Hepatocyte (in vitro differentiated cells): ENCODE data around the gene GNB1L. TPM values are rescaled to one million over a fixed set of nuclear protein-coding genes. Genes with fewer than 3 reads are reported as not detected.

Experiments used
- DNase-seq: peaks from one replicate; pipeline ENCODE4 v3.0.0-alpha.2; 2016; ENCODE audit warnings: low spot score
- H2AFZ ChIP-seq: fragments of 200-600 bp; sonication (generic); 2 replicates; pipeline ENCODE4 v1.6.0; 2016; ENCODE audit warnings: antibody characterized with exemption, mild to moderate bottlenecking
- H3K27ac ChIP-seq: fragments of 200-600 bp; sonication (generic); 2 replicates; pipeline ENCODE4 v1.5.1; 2016; ENCODE audit warnings: mild to moderate bottlenecking
- H3K27me3 ChIP-seq: fragments of 200-600 bp; sonication (generic); 2 replicates; pipeline ENCODE4 v1.6.1; 2016
- H3K36me3 ChIP-seq: fragments of 200-600 bp; sonication (generic); replicated peaks from 2 replicates; pipeline ENCODE4 v1.5.1; 2016; ENCODE audit warnings: low read depth; ENCODE audit not compliant: insufficient read depth
- H3K4me1 ChIP-seq: fragments of 200-600 bp; sonication (generic); 2 replicates; pipeline ENCODE4 v1.5.1; 2016; ENCODE audit warnings: mild to moderate bottlenecking, moderate library complexity; ENCODE audit not compliant: insufficient read depth
- H3K4me2 ChIP-seq: fragments of 200-600 bp; sonication (generic); 2 replicates; pipeline ENCODE4 v1.6.0; 2016
- H3K4me3 ChIP-seq: fragments of 200-600 bp; sonication (generic); 2 replicates; pipeline ENCODE4 v1.5.1; 2016; ENCODE audit warnings: mild to moderate bottlenecking
- H3K79me2 ChIP-seq: fragments of 200-600 bp; sonication (generic); 2 replicates; pipeline ENCODE4 v1.6.0; 2017; ENCODE audit warnings: mild to moderate bottlenecking
- H3K9me2 ChIP-seq: fragments of 200-600 bp; sonication (generic); replicated peaks from 2 replicates; pipeline ENCODE4 v1.6.0; 2017; ENCODE audit warnings: mild to moderate bottlenecking; ENCODE audit not compliant: insufficient read depth
- H3K9me3 ChIP-seq: fragments of 200-600 bp; sonication (generic); 2 replicates; pipeline ENCODE4 v1.5.1; 2016; ENCODE audit warnings: low read depth, mild to moderate bottlenecking
- H4K20me1 ChIP-seq: fragments of 200-600 bp; sonication (generic); 2 replicates; pipeline ENCODE4 v1.6.0; 2016; ENCODE audit warnings: mild to moderate bottlenecking; ENCODE audit not compliant: insufficient read depth, poor library complexity, severe bottlenecking
- CTCF ChIP-seq: fragments of 200-600 bp; sonication (generic); IDR thresholded peaks from 2 replicates; pipeline ENCODE4 v1.5.1; 2016; ENCODE audit warnings: antibody characterized with exemption, mild to moderate bottlenecking; ENCODE audit not compliant: poor library complexity
- EZH2 ChIP-seq: fragments of 200-600 bp; sonication (generic); IDR thresholded peaks from 2 replicates; pipeline ENCODE4 v1.6.1; 2016; ENCODE audit warnings: antibody characterized with exemption, mild to moderate bottlenecking, borderline replicate concordance
- EZH2phosphoT487 ChIP-seq: fragments of 200-600 bp; sonication (generic); IDR thresholded peaks from one replicate; pipeline ENCODE4 v1.6.1; 2018; ENCODE audit warnings: antibody characterized with exemption, mild to moderate bottlenecking, low read depth, moderate library complexity; ENCODE audit not compliant: unreplicated experiment, severe bottlenecking
- WGBS: methylation state at CpG from one replicate; pipeline ENCODE4 v1.1.6; 2016; ENCODE audit warnings: low lambda C conversion rate; ENCODE audit errors: missing lambda C conversion rate; 5-methylcytosine and 5-hydroxymethylcytosine counted together
- polyA plus RNA-seq: library from polyadenylated mRNA; unstranded; fragments of >200 nt; fragmentation: Nextera tagmentation; extraction: Ambion mirVana; gene quantifications from 2 replicates; pipeline ENCODE4 v1.2.1, GENCODE V29; 2016
- total RNA-seq: library from RNA; depleted of rRNA; stranded (reverse); fragments of >200 nt; gene quantifications from 2 replicates; pipeline ENCODE4 v1.2.3, GENCODE V29; 2014

The GNB1L gene
- total and polyA plus RNA-seq, 2 experiments from 2014 or later: 4.1 to 8.5 TPM

GRCh38 chr22:19743651-19744050, 111.0 kb downstream of the GNB1L start:
- WGBS: 87% methylated on average over 4 of the region's 4 CpGs
- no peaks in the 10 kb centered on the region for H3K4me1 ChIP-seq
- H3K27me3 ChIP-seq: peaks cover under 1% of the 10 kb centered on the region
- TF ChIP-seq CTCF (no peak), EZH2 (no peak), EZH2phosphoT487 (no peak)
- H4K20me1 ChIP-seq: no peaks in the 10 kb centered on the region
- H3K9me3 ChIP-seq: no peaks in the 10 kb centered on the region
- no peak overlapping the region for H2AFZ ChIP-seq
- H3K79me2 ChIP-seq: no peaks in the 10 kb centered on the region
- no peaks in the 10 kb centered on the region for H3K9me2 ChIP-seq
- DNase-seq: no peak
- no peaks in the 10 kb centered on the region for H3K36me3 ChIP-seq
- no peak overlapping the region for H3K4me2 ChIP-seq
- no peak overlapping the region for H3K4me3 ChIP-seq
- H3K27ac ChIP-seq: no peak overlapping the region

- no peaks in the 10 kb centered on the region for H3K36me3 ChIP-seq
- H4K20me1 ChIP-seq: no peaks in the 10 kb centered on the region
- H3K9me2 ChIP-seq: no peaks in the 10 kb centered on the region
- no peaks in the 10 kb centered on the region for H3K79me2 ChIP-seq
- H3K4me1 ChIP-seq: no peaks in the 10 kb centered on the region
- TF ChIP-seq CTCF (no peak), EZH2 (no peak)
- no peak for DNase-seq
- no peak overlapping the region for H2AFZ ChIP-seq
- no peak overlapping the region for H3K4me3 ChIP-seq
- H3K4me2 ChIP-seq: no peak overlapping the region
- WGBS: 90% methylated on average over 5 of the region's 6 CpGs
- H3K9me3 ChIP-seq: no peaks in the 10 kb centered on the region
- no peak overlapping the region for H3K27ac ChIP-seq
- H3K27me3 ChIP-seq: no peaks in the 10 kb centered on the region
These were observed 111.6 kb downstream of the GNB1L start for GRCh38 chr22:19743081-19743480.

- Histone ChIP-seq H3K4me3 (no peak overlapping the region), H3K27me3 (no peaks in the 10 kb centered on the region), H3K79me2 (no peaks in the 10 kb centered on the region), H3K4me1 (no peaks in the 10 kb centered on the region), H3K4me2 (no peak overlapping the region), H3K27ac (no peak overlapping the region), H2AFZ (no peak overlapping the region), H4K20me1 (no peaks in the 10 kb centered on the region), H3K36me3 (no peaks in the 10 kb centered on the region), H3K9me3 (no peaks in the 10 kb centered on the region), H3K9me2 (no peaks in the 10 kb centered on the region)
- no peak for DNase-seq
- WGBS: 91% methylated on average over 20 of the region's 21 CpGs
- TF ChIP-seq EZH2: no peak
- TF ChIP-seq EZH2phosphoT487: no peak
- no peak for TF ChIP-seq CTCF
These were observed 112.3 kb downstream of the GNB1L start for GRCh38 chr22:19742160-19743066.
